T-helper 1 cell treated with Interleukin-12 subunit alpha and Interleukin-12 subunit beta and Interleukin-4 antibody, amounts not matched to agents 30 μg/mL and 1 μg/mL, for 36 hours (primary cell): ENCODE results near the gene GHR.

Source experiments
- H3K27ac Mint-ChIP-seq: one replicate; pipeline ENCODE4 v1.8.0; 2021; ENCODE audit warnings: mild to moderate bottlenecking, mixed read lengths
- H3K27me3 Mint-ChIP-seq: one replicate; pipeline ENCODE4 v1.8.0; 2021; ENCODE audit warnings: low read depth, mixed read lengths
- H3K36me3 Mint-ChIP-seq: one replicate; pipeline ENCODE4 v1.8.0; 2021; ENCODE audit warnings: low read depth, mixed read lengths
- H3K4me1 Mint-ChIP-seq: one replicate; pipeline ENCODE4 v1.8.0; 2021; ENCODE audit warnings: low read depth, mixed read lengths
- H3K4me3 Mint-ChIP-seq: one replicate; pipeline ENCODE4 v1.8.0; 2021; ENCODE audit warnings: mild to moderate bottlenecking, moderate library complexity, mixed read lengths
- H3K9me3 Mint-ChIP-seq: one replicate; pipeline ENCODE4 v1.8.0; 2021; ENCODE audit warnings: mixed read lengths

GHR gene

DNA sequence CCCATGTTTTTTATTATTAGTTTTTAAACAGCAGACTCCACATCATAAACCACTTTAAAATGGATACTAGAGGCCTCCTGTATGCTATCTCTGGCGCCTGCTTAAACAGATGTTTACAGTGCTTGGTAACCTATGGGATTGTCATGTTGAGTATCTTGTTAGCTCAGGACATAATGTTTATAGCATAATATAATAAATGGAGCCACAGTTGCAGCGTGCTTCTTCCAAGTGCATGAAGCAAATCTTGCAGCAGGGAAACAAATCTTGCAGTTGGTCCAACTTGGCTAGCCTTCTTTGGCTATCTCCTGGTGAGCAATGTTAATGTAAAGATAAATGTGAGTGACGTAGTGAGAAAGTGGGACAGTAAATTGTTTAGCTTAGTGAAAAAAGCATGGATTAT is 2.8 kb downstream of the GHR start:
- Mint-ChIP-seq H3K4me3 (no peak overlapping the region), H3K27me3 (peaks cover 17% of the 10 kb centered on the region), H3K9me3 (no peaks in the 10 kb centered on the region), H3K4me1 (no peaks in the 10 kb centered on the region), H3K27ac (no peak overlapping the region), H3K36me3 (no peaks in the 10 kb centered on the region)

DNA sequence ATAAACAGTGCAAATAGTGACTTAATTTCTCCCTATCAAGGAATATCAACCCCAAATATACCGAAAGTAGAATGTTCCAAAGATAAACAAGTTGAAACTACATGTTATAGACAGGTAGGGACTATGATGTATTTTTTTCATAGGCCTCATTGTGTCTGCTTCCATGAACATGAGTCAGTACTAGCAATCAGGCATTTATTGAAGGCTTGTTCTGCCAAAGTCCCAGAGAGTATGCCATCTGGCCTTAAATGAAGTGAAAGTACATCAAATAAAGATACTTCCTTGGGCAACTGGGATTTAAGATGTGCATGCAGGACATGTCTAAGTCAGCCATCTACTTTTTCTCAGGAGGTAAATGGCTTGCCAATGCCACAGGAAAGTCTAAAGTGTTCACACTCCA is 6.5 kb downstream of the GHR start:
- Mint-ChIP-seq H3K9me3 (no peaks in the 10 kb centered on the region), H3K27me3 (peaks cover 17% of the 10 kb centered on the region), H3K4me1 (no peaks in the 10 kb centered on the region), H3K4me3 (no peak overlapping the region), H3K36me3 (no peaks in the 10 kb centered on the region), H3K27ac (no peak overlapping the region)

DNA sequence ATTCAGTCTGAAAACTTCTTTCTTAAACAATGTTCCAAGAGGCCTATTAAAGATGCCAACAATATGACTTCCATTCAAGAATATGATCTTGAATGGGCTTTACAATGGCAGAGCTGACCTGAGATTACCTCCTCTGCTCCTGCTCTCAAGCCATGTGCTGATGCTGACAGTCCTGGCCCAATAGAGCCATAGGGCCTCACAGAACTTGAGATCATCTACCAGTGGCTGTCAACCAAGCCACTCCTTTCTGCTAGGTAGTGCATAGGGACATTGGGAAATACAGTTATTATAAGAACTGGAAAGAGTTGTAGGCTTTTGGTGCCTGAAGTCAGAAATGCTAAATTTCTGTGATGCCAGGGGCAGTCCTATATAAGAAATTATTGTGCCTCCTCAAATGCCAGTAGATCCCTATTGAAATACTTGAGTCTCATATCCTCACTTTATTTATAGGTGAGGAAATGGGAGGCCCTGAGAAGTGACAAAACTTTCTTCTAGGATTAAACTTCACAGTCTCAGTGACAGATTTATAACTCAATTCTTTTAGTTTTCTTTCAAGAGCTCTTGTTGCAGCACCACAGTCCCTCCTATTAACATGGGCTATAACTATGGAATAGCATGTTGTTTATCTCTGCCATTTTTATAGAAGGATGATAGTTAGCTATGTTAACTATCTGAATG is 10.9 kb downstream of the GHR start:
- H3K36me3 Mint-ChIP-seq: no peaks in the 10 kb centered on the region
- no peaks in the 10 kb centered on the region for H3K4me1 Mint-ChIP-seq
- peaks cover 8% of the 10 kb centered on the region for H3K27me3 Mint-ChIP-seq
- no peaks in the 10 kb centered on the region for H3K9me3 Mint-ChIP-seq
- H3K4me3 Mint-ChIP-seq: no peak overlapping the region
- H3K27ac Mint-ChIP-seq: no peak overlapping the region

DNA sequence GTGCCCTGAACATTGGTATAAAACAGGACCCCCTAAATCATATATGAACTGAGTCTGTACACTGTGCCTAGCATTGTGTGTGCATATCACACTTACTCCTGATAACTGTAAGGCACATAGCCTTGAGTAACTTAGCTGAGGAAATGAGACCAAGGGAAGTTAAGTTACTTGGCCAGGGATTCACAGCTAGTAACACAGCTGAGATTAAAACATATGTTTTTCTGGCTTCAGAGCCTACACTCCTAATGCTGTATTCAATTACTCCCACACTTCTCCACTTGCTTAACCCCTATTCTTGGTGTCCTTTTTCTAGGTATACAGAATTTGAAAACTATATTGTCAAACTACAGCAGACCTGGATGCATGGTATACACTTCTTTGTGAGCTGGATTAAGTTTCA is 12.8 kb downstream of the GHR start:
- Mint-ChIP-seq H3K27me3 (peaks cover 8% of the 10 kb centered on the region), H3K4me3 (no peak overlapping the region), H3K36me3 (no peaks in the 10 kb centered on the region), H3K4me1 (no peaks in the 10 kb centered on the region), H3K9me3 (no peaks in the 10 kb centered on the region), H3K27ac (no peak overlapping the region)

DNA sequence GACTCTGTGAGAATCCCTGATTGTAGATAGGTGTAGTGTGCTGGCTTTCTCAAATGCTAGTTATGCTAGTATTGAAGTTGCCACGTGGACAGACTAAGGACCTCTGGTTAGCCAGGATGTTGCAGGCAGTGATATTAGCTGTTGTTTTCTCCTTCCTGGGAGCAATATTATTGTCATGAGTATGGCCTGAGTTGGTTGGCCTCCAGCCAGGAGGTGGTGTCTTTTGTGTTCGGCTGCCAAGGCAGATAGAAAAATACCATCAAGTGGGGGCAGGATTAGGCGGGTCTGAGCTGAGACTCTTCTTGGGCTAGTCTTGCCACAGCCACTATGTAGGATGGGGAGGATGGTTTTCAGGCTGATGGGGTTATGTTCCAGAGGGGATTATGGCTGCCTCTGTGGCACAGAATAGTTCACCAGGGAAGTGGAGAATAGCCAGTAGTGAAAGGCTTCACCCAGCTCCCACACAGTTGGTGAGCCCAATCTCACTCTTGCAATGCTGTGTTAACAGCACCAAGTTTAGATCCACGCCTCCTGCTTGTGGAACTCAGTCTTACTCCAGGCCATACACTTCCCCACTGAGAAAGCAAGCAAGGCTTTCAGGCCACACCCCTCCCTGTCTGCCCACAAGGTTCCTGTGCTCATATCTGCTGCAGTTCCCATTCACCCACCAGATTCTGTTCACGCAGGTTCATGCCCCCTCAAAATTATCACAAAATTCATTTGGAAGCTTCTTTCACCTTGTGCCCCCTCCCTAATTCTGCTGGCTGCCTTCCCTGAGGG is 31.2 kb downstream of the GHR start:
- Mint-ChIP-seq H3K27ac (no peak overlapping the region), H3K36me3 (no peaks in the 10 kb centered on the region), H3K9me3 (peaks cover 5% of the 10 kb centered on the region), H3K4me3 (no peak overlapping the region), H3K27me3 (no peaks in the 10 kb centered on the region), H3K4me1 (no peaks in the 10 kb centered on the region)

DNA sequence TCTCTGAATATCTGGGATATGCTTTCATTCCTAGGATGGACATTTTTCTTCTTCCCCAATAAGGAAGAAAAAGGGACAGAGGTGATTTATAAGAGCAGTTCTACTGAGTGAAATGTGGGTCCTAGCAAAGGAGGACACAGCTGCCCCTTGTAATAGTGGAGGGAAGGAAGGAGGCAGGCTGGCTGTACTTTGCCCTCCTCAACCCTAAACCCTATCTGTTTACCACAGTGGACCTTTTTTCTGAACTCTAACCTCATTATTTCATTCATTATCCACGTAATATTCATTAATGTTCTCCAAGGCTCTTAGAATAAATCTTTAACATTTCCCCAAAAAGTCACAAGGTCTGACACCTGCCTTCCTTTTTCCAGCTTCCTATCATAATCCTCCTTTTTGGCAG is 37.8 kb downstream of the GHR start:
- H3K9me3 Mint-ChIP-seq: peaks cover 3% of the 10 kb centered on the region

DNA sequence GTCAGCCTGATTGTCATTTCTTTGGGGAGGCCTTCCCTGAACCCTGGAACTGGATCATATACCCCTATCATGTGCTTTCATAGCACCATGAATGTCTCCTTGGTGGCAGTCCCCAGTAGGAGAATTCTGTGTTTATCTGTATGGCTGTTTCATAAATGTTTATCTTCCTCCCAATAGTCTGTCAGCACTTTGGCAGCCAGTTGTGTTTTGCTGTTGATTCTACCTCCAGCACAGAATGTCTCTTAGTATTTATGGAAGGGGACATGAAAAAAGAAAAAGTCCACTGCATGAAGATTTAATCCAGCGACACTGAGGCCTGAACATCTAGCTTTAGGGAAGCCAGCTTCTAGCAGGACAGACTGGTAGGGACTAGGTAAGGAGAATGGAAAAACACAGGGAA is 38.3 kb downstream of the GHR start:
- Mint-ChIP-seq H3K4me1 (no peaks in the 10 kb centered on the region), H3K27me3 (no peaks in the 10 kb centered on the region), H3K36me3 (no peaks in the 10 kb centered on the region), H3K27ac (no peak overlapping the region), H3K4me3 (no peak overlapping the region), H3K9me3 (peaks cover 2% of the 10 kb centered on the region)

More for the DNA sequence above, 37.8 kb downstream of the GHR start:
- H3K27ac Mint-ChIP-seq: no peak overlapping the region
- H3K27me3 Mint-ChIP-seq: no peaks in the 10 kb centered on the region
- H3K4me3 Mint-ChIP-seq: no peak overlapping the region
- H3K36me3 Mint-ChIP-seq: no peaks in the 10 kb centered on the region
- H3K4me1 Mint-ChIP-seq: no peaks in the 10 kb centered on the region

DNA sequence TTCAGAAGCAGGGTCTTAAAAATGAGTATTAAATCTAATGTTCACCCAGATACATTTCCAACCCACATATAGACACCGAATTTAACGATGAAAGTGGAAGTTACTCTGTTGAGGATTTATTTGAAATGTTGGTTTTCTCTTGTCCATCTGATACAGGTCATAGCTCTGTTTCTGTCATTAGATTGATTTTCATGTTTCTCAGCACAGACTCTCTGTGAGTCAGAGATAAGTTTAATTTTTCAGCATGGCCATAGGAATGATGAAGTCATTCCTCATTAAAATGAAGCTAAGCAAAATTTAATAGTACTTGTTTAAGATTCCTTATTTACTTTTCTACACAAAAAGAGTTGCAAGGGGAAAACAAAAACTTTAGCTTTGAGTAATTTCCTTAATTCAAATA is 38.8 kb downstream of the GHR start:
- H3K27me3 Mint-ChIP-seq: no peaks in the 10 kb centered on the region
- H3K4me1 Mint-ChIP-seq: no peaks in the 10 kb centered on the region
- no peak overlapping the region for H3K27ac Mint-ChIP-seq
- no peaks in the 10 kb centered on the region for H3K36me3 Mint-ChIP-seq
- no peaks in the 10 kb centered on the region for H3K9me3 Mint-ChIP-seq
- H3K4me3 Mint-ChIP-seq: no peak overlapping the region

DNA sequence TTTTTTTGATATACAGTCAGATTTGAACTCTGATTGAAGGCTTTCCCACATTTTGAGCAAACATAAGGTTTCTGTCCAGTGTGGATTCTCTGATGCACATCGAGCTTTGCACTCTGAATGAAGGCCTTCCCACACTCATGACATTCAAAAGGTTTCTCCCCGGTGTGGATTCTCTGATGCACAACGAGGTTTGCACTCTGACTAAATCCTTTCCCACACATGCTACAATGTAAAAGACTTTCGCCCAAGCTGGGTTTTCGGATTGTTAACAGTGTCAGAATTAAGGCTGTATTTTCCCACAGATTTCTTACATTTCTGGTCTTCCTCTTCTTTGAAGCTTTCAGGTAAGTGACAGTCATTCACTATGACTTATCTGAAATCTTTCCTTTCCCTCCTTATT is 44.3 kb downstream of the GHR start:
- H3K9me3 Mint-ChIP-seq: no peaks in the 10 kb centered on the region
- no peaks in the 10 kb centered on the region for H3K27me3 Mint-ChIP-seq
- no peaks in the 10 kb centered on the region for H3K36me3 Mint-ChIP-seq
- H3K27ac Mint-ChIP-seq: no peak overlapping the region
- H3K4me3 Mint-ChIP-seq: no peak overlapping the region
- no peaks in the 10 kb centered on the region for H3K4me1 Mint-ChIP-seq

DNA sequence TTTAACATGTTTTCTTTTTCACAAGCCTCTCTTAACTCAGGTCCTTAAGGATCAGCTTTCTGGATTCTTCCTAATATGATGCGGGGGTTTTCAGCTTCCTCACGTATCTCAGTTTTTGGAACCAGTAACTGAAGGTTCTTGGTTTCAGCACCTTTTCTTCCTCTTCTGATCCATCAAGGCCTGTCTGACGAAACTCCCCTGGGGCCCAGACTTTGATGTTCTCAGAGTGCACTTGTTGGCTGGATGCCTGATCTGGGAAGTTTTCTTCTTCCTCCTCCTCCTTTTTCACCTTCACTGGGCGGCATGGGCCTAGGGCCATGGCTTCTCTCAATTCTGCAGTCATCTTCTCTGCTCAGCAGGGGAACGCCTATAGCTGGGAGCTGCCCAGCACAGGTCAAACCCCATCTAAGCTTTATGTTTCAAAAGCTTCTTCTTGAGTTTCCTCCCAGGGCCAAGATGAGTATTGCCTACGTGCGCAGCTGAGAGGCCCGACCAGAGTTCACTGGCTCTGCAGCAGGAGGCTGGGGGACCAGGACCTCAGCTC is 44.8 kb downstream of the GHR start:
- H3K27ac Mint-ChIP-seq: no peak overlapping the region
- no peaks in the 10 kb centered on the region for H3K9me3 Mint-ChIP-seq
- no peak overlapping the region for H3K4me3 Mint-ChIP-seq
- H3K4me1 Mint-ChIP-seq: no peaks in the 10 kb centered on the region
- H3K36me3 Mint-ChIP-seq: no peaks in the 10 kb centered on the region
- H3K27me3 Mint-ChIP-seq: no peaks in the 10 kb centered on the region

DNA sequence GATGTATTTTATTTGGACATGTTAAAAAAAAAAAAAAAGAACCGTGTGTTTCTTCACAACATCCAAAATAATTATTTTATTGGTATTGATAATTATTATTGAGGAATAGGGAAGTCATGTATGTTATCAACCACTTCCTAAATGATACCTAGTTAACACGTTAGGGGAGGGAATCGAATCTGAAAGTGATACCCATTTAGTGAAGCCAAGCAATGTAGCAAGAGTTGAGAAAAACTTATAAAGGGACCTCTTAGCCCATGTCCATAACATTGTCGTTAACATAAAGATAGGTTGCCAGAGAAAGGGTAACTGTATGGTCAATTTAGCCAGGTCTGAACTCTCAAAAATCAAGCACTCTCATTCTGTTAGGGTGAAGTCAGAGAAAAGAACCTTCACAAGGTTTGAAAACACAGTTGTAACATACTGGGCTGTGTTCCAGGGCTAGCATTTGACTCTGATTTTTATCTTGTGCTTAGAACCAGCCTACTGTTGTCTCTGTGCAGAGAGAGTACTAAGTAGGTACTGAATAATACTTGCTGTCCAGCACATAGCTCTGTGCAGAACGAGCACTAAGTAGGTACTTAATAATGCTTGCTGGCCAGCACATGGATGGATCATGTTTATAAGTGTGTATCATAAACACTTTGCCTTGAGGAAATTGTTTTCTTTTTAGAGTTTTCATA is 60.4 kb downstream of the GHR start:
- Mint-ChIP-seq H3K27ac (no peak overlapping the region), H3K9me3 (peaks cover 4% of the 10 kb centered on the region), H3K4me1 (no peaks in the 10 kb centered on the region), H3K36me3 (no peaks in the 10 kb centered on the region), H3K27me3 (no peaks in the 10 kb centered on the region), H3K4me3 (no peak overlapping the region)

DNA sequence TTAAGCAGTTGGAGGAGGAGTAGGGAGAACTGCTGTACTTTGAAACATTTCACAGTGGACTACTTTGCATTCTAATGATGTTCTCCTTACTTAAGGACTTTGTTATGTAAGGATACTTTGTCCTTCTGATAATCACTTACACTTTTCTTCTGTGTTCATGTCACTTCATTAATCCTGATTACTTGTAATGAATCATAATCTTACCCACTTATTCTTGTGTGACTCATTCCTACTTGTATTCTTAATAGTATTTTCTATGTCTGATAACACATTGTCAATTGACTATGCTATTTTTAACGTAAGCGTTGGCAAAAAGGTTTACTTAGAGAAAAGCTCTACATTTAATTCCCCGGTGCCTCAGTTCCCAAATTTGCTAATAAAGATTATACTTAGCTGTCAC is 63.8 kb downstream of the GHR start:
- no peaks in the 10 kb centered on the region for H3K9me3 Mint-ChIP-seq
- no peaks in the 10 kb centered on the region for H3K36me3 Mint-ChIP-seq
- no peaks in the 10 kb centered on the region for H3K27me3 Mint-ChIP-seq
- no peaks in the 10 kb centered on the region for H3K4me1 Mint-ChIP-seq
- no peak overlapping the region for H3K4me3 Mint-ChIP-seq
- H3K27ac Mint-ChIP-seq: no peak overlapping the region

DNA sequence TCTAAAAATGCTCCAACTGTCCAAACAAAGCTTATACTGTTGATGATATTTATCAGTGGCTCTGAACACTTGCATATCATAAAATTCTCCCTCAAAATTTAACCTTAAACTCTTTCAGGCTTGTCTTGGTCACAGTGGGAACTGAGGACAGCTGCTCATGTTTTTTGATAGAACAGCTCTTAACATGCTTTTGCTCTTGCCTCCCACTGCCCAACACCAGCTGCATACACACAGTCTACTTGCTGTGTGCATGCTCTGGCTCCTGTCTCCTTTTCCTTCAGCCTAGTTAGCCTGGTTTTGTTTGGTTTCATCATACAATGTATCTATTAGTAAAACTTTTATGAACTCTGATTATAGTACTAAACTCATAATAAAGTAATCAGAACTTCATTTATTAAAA is 64.6 kb downstream of the GHR start:
- no peak overlapping the region for H3K4me3 Mint-ChIP-seq
- no peaks in the 10 kb centered on the region for H3K36me3 Mint-ChIP-seq
- H3K9me3 Mint-ChIP-seq: no peaks in the 10 kb centered on the region
- no peak overlapping the region for H3K27ac Mint-ChIP-seq
- H3K4me1 Mint-ChIP-seq: no peaks in the 10 kb centered on the region
- no peaks in the 10 kb centered on the region for H3K27me3 Mint-ChIP-seq

DNA sequence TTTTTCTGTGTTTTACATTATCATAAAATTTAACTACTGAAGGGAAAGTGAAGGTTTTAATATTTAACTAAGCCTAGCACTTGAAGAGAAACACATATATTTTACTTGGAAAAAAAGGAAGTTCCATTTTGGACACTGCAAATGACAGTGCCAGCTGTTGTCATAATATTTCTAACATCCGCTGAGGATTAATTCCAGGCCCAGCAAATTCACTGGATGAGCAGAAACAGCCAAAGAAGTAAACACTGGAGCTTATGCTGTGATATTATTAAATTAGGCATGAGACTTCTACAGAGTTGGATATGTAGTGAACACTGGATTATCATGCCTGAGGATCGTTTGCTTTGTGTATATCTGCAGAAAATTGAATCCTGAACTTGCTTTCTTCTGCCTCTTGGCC is 67.6 kb downstream of the GHR start:
- Mint-ChIP-seq H3K4me3 (no peak overlapping the region), H3K4me1 (no peaks in the 10 kb centered on the region), H3K27me3 (no peaks in the 10 kb centered on the region), H3K36me3 (no peaks in the 10 kb centered on the region), H3K9me3 (no peaks in the 10 kb centered on the region), H3K27ac (no peak overlapping the region)

DNA sequence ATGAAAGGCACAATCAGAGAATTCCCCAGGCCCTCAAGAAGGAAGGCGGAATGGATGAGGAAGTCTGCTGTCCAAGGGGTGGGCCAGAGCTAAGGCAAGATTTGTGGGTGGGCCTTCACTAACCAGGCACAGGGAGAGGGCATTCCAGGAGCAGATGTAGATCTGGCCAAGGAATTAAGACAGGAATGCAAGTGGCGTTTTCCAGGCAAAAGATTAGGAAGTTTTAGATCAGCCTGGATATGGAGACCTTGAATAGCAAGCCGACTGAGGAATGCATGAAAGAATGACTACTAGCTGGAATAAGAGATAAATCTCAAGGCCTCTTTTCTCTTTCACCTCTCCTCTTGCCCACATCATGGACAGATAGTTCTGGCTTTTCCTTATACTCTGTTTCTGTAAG is 68.5 kb downstream of the GHR start:
- Mint-ChIP-seq H3K36me3 (no peaks in the 10 kb centered on the region), H3K4me1 (no peaks in the 10 kb centered on the region), H3K27ac (no peak overlapping the region), H3K9me3 (no peaks in the 10 kb centered on the region), H3K4me3 (no peak overlapping the region), H3K27me3 (no peaks in the 10 kb centered on the region)
